Mammary epithelial cell (primary cell): ENCODE data around the gene PTPN22.

Source experiments
- EZH2 ChIP-seq: IDR thresholded peaks from 2 replicates; pipeline ENCODE4 v1.6.1; 2012; ENCODE audit warnings: low read length, inconsistent platforms, borderline replicate concordance
- TF ChIP-seq, protein P1 (sequence below), 2 donors: IDR thresholded peaks in 1 of 2; conservative IDR thresholded peaks in 1 of 2; 2 replicates each; pipeline ENCODE4 v1.5.1; 2011 to 2012; ENCODE audit warnings: inconsistent platforms in 2 of 2, low read length in 2 of 2, mild to moderate bottlenecking in 2 of 2, control low read depth in 1 of 2, low read depth in 1 of 2; ENCODE audit not compliant: insufficient read depth in 1 of 2; ENCODE audit errors: extremely low read depth in 1 of 2

DNA sequence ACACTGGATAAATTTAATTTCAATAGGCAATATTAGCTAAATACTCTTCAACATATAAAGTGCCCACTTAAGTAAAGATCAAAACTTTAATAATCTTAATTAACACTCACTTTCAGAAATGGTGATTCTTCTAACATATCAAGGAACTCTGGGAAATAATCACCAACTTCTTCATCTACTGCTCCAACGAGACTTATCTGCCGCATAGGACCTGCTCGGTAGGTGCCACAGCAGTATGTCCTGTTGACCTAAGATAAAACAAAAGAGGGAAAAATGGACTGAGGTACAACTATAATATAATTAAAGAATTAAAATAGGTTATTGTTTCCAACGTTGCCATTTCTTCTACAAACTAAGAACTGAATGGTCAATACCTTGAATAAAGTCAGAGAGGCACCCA lies 94.0 kb downstream of the PTPN22 start:
- TF ChIP-seq, protein P1, sequence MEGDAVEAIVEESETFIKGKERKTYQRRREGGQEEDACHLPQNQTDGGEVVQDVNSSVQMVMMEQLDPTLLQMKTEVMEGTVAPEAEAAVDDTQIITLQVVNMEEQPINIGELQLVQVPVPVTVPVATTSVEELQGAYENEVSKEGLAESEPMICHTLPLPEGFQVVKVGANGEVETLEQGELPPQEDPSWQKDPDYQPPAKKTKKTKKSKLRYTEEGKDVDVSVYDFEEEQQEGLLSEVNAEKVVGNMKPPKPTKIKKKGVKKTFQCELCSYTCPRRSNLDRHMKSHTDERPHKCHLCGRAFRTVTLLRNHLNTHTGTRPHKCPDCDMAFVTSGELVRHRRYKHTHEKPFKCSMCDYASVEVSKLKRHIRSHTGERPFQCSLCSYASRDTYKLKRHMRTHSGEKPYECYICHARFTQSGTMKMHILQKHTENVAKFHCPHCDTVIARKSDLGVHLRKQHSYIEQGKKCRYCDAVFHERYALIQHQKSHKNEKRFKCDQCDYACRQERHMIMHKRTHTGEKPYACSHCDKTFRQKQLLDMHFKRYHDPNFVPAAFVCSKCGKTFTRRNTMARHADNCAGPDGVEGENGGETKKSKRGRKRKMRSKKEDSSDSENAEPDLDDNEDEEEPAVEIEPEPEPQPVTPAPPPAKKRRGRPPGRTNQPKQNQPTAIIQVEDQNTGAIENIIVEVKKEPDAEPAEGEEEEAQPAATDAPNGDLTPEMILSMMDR (conservative IDR thresholded peaks at IDR 0.05 in 1 of 2, IDR thresholded peaks at IDR 0.05 in 1 of 2; ENCODE audit: extremely low read depth in 1 of 2, insufficient read depth in 1 of 2, low read depth in 1 of 2, low read length in 2 of 2): no peak
- no peak for TF ChIP-seq EZH2
